HEK293 (cell line): ENCODE measurements around the gene AP5Z1.
"Not testable (repeated sequence)": the region's sequence is repeated elsewhere in the genome, so short reads cannot be mapped to it uniquely, and the experiment has no call there.

Source experiments
- CTCF ChIA-PET: fragments of 350-600 bp; formaldehyde crosslinking; extraction: SDS; loops from one replicate; lab custom pipeline; 2021; ENCODE audit warnings: antibody characterized with exemption; lab: Yijun Ruan, JAX
- POLR2A ChIA-PET: fragments of 300-600 bp; formaldehyde crosslinking; extraction: SDS; loops from one replicate; lab custom pipeline; 2020; ENCODE audit warnings: antibody characterized with exemption, inconsistent platforms; lab: Yijun Ruan, JAX
- H3K27ac ChIP-seq: fragments of 200-500 bp; sonication (Bioruptor generic); 2 replicates; pipeline ENCODE4 v1.5.1; 2014; ENCODE audit warnings: low read depth, low read length, control low read depth, inconsistent platforms; ENCODE audit errors: extremely low read depth
- H3K36me3 ChIP-seq, 2 experiments: fragments of 200-500 bp in 1 of 2; sonication (Bioruptor generic) in 1 of 2; 1 replicate in 1 of 2; 2 replicates in 1 of 2; pipeline ENCODE4 v1.5.1; 2014 to 2017; ENCODE audit warnings: inconsistent platforms in 2 of 2, low read length in 2 of 2; ENCODE audit not compliant: control insufficient read depth in 2 of 2, insufficient read depth in 1 of 2
- H3K4me1 ChIP-seq: fragments of 200-500 bp; sonication (Bioruptor generic); 2 replicates; pipeline ENCODE4 v1.5.1; 2014; ENCODE audit warnings: mild to moderate bottlenecking, low read length, inconsistent platforms; ENCODE audit not compliant: control insufficient read depth, insufficient read depth
- H3K4me3 ChIP-seq: 2 replicates; pipeline ENCODE4 v1.5.1; 2011; ENCODE audit warnings: low read depth, mild to moderate bottlenecking, control low read depth, low read length, moderate library complexity
- H3K9me3 ChIP-seq: fragments of 200-500 bp; sonication (Bioruptor generic); 2 replicates; pipeline ENCODE4 v1.5.1; 2014; ENCODE audit warnings: low read depth, low read length, inconsistent platforms; ENCODE audit not compliant: control insufficient read depth, insufficient read depth
- INSM2 ChIP-seq: fragments of 450-650 bp; formaldehyde crosslinking; IDR thresholded peaks from 2 replicates; pipeline ENCODE4 v1.5.1; 2016; ENCODE audit warnings: missing biosample characterization, missing genetic modification characterization
- KLF16 ChIP-seq: fragments of 450-650 bp; formaldehyde crosslinking; IDR thresholded peaks from 2 replicates; pipeline ENCODE4 v1.5.1; 2017; ENCODE audit warnings: missing biosample characterization, missing genetic modification characterization
- REPIN1 ChIP-seq: fragments of 450-650 bp; formaldehyde crosslinking; IDR thresholded peaks from 2 replicates; pipeline ENCODE4 v1.5.1; 2017; ENCODE audit warnings: missing biosample characterization, missing genetic modification characterization, low read depth
- SP7 ChIP-seq: fragments of 450-650 bp; formaldehyde crosslinking; IDR thresholded peaks from 2 replicates; pipeline ENCODE4 v1.5.1; 2016; ENCODE audit warnings: missing biosample characterization, missing genetic modification characterization
- ZIC2 ChIP-seq: fragments of 450-650 bp; formaldehyde crosslinking; IDR thresholded peaks from 2 replicates; pipeline ENCODE4 v1.5.1; 2016; ENCODE audit warnings: missing biosample characterization, missing genetic modification characterization
- ZNF112 ChIP-seq: fragments of 450-650 bp; formaldehyde crosslinking; IDR thresholded peaks from 2 replicates; pipeline ENCODE4 v1.5.0; 2017; ENCODE audit warnings: missing biosample characterization, missing genetic modification characterization
- ZNF155 ChIP-seq: fragments of 450-650 bp; formaldehyde crosslinking; IDR thresholded peaks from 2 replicates; pipeline ENCODE4 v1.5.1; 2016; ENCODE audit warnings: missing biosample characterization, missing genetic modification characterization
- ZNF19 ChIP-seq: fragments of 450-650 bp; formaldehyde crosslinking; IDR thresholded peaks from 2 replicates; pipeline ENCODE4; 2016; ENCODE audit warnings: missing biosample characterization, missing genetic modification characterization, low read depth
- ZNF202 ChIP-seq: fragments of 450-650 bp; formaldehyde crosslinking; IDR thresholded peaks from 2 replicates; pipeline ENCODE4 v1.5.1; 2016; ENCODE audit warnings: missing biosample characterization, missing genetic modification characterization, borderline replicate concordance
- ZNF571 ChIP-seq: fragments of 450-650 bp; formaldehyde crosslinking; IDR thresholded peaks from 2 replicates; pipeline ENCODE4 v1.5.0; 2017; ENCODE audit warnings: missing biosample characterization, missing genetic modification characterization
- ZNF629 ChIP-seq: fragments of 450-650 bp; formaldehyde crosslinking; IDR thresholded peaks from 2 replicates; pipeline ENCODE4 v1.5.1; 2017; ENCODE audit warnings: missing biosample characterization, missing genetic modification characterization
- ZNF785 ChIP-seq: fragments of 450-650 bp; formaldehyde crosslinking; IDR thresholded peaks from 2 replicates; pipeline ENCODE4 v1.5.1; 2016; ENCODE audit warnings: missing biosample characterization, missing genetic modification characterization
- ZNF791 ChIP-seq: fragments of 450-650 bp; formaldehyde crosslinking; IDR thresholded peaks from 2 replicates; pipeline ENCODE4 v1.5.1; 2016; ENCODE audit warnings: missing biosample characterization, missing genetic modification characterization
- ZNF843 ChIP-seq: fragments of 450-650 bp; formaldehyde crosslinking; IDR thresholded peaks from 2 replicates; pipeline ENCODE4 v1.5.1; 2016; ENCODE audit warnings: missing biosample characterization, missing genetic modification characterization

AP5Z1 gene

GRCh38 chr7:4791738-4792536, 16.5 kb downstream of the AP5Z1 start:
- ChIA-PET POLR2A (no interaction called here), CTCF (interaction anchor here (0.5 to 1.4 kb wide), 5 partner anchors 16 to 1659 kb away, joined by 3 to 4 read pairs (median 3); partner anchors contain the start of gene AP5Z1)
- Histone ChIP-seq H3K36me3 (peaks cover 0 to 39% of the 10 kb centered on the region in 2 experiments; a peak in 1 of 3 replicates), H3K9me3 (no peaks in the 10 kb centered on the region), H3K4me3 (no peak overlapping the region), H3K4me1 (no peaks in the 10 kb centered on the region; the same call in 1 of the 2 replicates), H3K27ac (no peak overlapping the region)
- no peak for TF ChIP-seq ZNF571
- TF ChIP-seq ZNF791 (tag by site-specific recombination) = no peak
- no peak for TF ChIP-seq ZNF19
- TF ChIP-seq KLF16 = no peak
- TF ChIP-seq REPIN1 (tag by site-specific recombination) = no peak

- no peak overlapping the region for H3K4me3 ChIP-seq
- peaks cover 0 to 36% of the 10 kb centered on the region in 2 experiments; a peak in 1 of 3 replicates for H3K36me3 ChIP-seq
- TF ChIP-seq ZNF785 (tag by site-specific recombination) (no peak), ZNF629 (tag by site-specific recombination) (no peak), ZNF843 (no peak), ZNF202 (tag by site-specific recombination) (no peak), ZNF155 (tag by site-specific recombination) (no peak), INSM2 (tag by site-specific recombination) (no peak), SP7 (tag by site-specific recombination) (no peak), ZNF112 (no peak), ZIC2 (no peak)
- TF ChIP-seq, all 188 proteins: peak for 0
- POLR2A ChIA-PET = no interaction called here
- H3K9me3 ChIP-seq = no peaks in the 10 kb centered on the region
- H3K4me1 ChIP-seq = no peaks in the 10 kb centered on the region; the same call in 1 of the 2 replicates
- H3K27ac ChIP-seq = no peak overlapping the region
- CTCF ChIA-PET = interaction anchor here (0.6 to 1.4 kb wide), 2 partner anchors 33 to 181 kb away, joined by 3 to 4 read pairs; no protein-coding TSS in a partner anchor
Observed at GRCh38 chr7:4792537-4793126, 17.2 kb downstream of the AP5Z1 start.

GRCh38 chr7:4793385-4793993, 18.1 kb downstream of the AP5Z1 start:
- H3K4me1 ChIP-seq, H3K27ac ChIP-seq, H3K4me3 ChIP-seq, POLR2A ChIA-PET, H3K9me3 ChIP-seq: not testable (repeated sequence)
- CTCF ChIA-PET = interaction anchor here (1.1 to 1.4 kb wide), 2 partner anchors 90 to 180 kb away, joined by 3 read pairs; partner anchors contain the start of gene RADIL
- H3K36me3 ChIP-seq = peaks cover 0 to 28% of the 10 kb centered on the region in 2 experiments; a peak in 1 of 3 replicates

GRCh38 chr7:4794171-4794570, 18.7 kb downstream of the AP5Z1 start:
- POLR2A ChIA-PET, H3K27ac ChIP-seq, H3K4me3 ChIP-seq, H3K4me1 ChIP-seq, H3K9me3 ChIP-seq: not testable (repeated sequence)
- H3K36me3 ChIP-seq = peaks cover 0 to 24% of the 10 kb centered on the region in 2 experiments; a peak in 1 of 3 replicates
- CTCF ChIA-PET = interaction anchor here (1.1 kb wide), 1 partner anchor 90 kb away, joined by 3 read pairs; the partner anchor contains the start of gene RADIL
